ENCODE data around the gene TEX9.
"Not testable (repeated sequence)": the region's sequence is repeated elsewhere in the genome, so short reads cannot be mapped to it uniquely, and the experiment has no call there.

Gene TEX9

GRCh38 chr15:56365075-56365711, at the start of gene TEX9:
Gene TEX9 (plus strand): TSS chr15:56365426. CDS start chr15:56365451, 25 bp downstream.
- peaks cover 3% of the 10 kb centered on the region for H3K4me1 ChIP-seq (ENCODE audit: control insufficient read depth, insufficient read depth, low read length, unreplicated experiment)
- H3K36me3 ChIP-seq (ENCODE audit: insufficient read depth, low read length): no peaks in the 10 kb centered on the region
- H2AFZ ChIP-seq (ENCODE audit: low read length, unreplicated experiment): peak within 1 kb of the TSS; percentile 97
- no peaks in the 10 kb centered on the region for H3K79me2 ChIP-seq (ENCODE audit: control insufficient read depth, insufficient read depth, low read length, unreplicated experiment)
- peak within 1 kb of the TSS; percentile 84 for H3K4me3 ChIP-seq (ENCODE audit: low read depth, low read length)
- no peak within 1 kb of the TSS for H3K27ac ChIP-seq (ENCODE audit: low read depth, low read length)
- no peaks in the 10 kb centered on the region for H3K27me3 ChIP-seq (ENCODE audit: insufficient read depth, low read length)

GRCh38 chr15:56316561-56316960, 48.7 kb upstream of the TEX9 start:
- not testable (repeated sequence) for H3K27ac ChIP-seq (ENCODE audit: low read depth, low read length); H3K79me2 ChIP-seq (ENCODE audit: control insufficient read depth, insufficient read depth, low read length, unreplicated experiment); H3K36me3 ChIP-seq (ENCODE audit: insufficient read depth, low read length); H3K4me3 ChIP-seq (ENCODE audit: low read depth, low read length); H2AFZ ChIP-seq (ENCODE audit: low read length, unreplicated experiment); H3K4me1 ChIP-seq (ENCODE audit: control insufficient read depth, insufficient read depth, low read length, unreplicated experiment); H3K27me3 ChIP-seq (ENCODE audit: insufficient read depth, low read length)

GRCh38 chr15:56320316-56320715, 44.9 kb upstream of the TEX9 start:
- no peaks in the 10 kb centered on the region for H3K36me3 ChIP-seq (ENCODE audit: insufficient read depth, low read length)
- no peak overlapping the region for H3K4me3 ChIP-seq (ENCODE audit: low read depth, low read length)
- H3K79me2 ChIP-seq (ENCODE audit: control insufficient read depth, insufficient read depth, low read length, unreplicated experiment): no peaks in the 10 kb centered on the region
- no peaks in the 10 kb centered on the region for H3K27me3 ChIP-seq (ENCODE audit: insufficient read depth, low read length)
- H2AFZ ChIP-seq (ENCODE audit: low read length, unreplicated experiment): no peak overlapping the region
- H3K27ac ChIP-seq (ENCODE audit: low read depth, low read length): no peak overlapping the region
- H3K4me1 ChIP-seq (ENCODE audit: control insufficient read depth, insufficient read depth, low read length, unreplicated experiment): peaks cover 10% of the 10 kb centered on the region

GRCh38 chr15:56320861-56321260, 44.4 kb upstream of the TEX9 start:
- Histone ChIP-seq H3K27ac (ENCODE audit: low read depth, low read length) (no peak overlapping the region), H3K27me3 (ENCODE audit: insufficient read depth, low read length) (no peaks in the 10 kb centered on the region), H3K4me1 (ENCODE audit: control insufficient read depth, insufficient read depth, low read length, unreplicated experiment) (peaks cover 16% of the 10 kb centered on the region), H2AFZ (ENCODE audit: low read length, unreplicated experiment) (no peak overlapping the region), H3K4me3 (ENCODE audit: low read depth, low read length) (no peak overlapping the region), H3K79me2 (ENCODE audit: control insufficient read depth, insufficient read depth, low read length, unreplicated experiment) (no peaks in the 10 kb centered on the region), H3K36me3 (ENCODE audit: insufficient read depth, low read length) (no peaks in the 10 kb centered on the region)

GRCh38 chr15:56322444-56322843, 42.8 kb upstream of the TEX9 start:
- Histone ChIP-seq H3K36me3 (ENCODE audit: insufficient read depth, low read length) (no peaks in the 10 kb centered on the region), H3K4me3 (ENCODE audit: low read depth, low read length) (no peak overlapping the region), H3K79me2 (ENCODE audit: control insufficient read depth, insufficient read depth, low read length, unreplicated experiment) (no peaks in the 10 kb centered on the region), H3K27me3 (ENCODE audit: insufficient read depth, low read length) (no peaks in the 10 kb centered on the region), H2AFZ (ENCODE audit: low read length, unreplicated experiment) (no peak overlapping the region), H3K27ac (ENCODE audit: low read depth, low read length) (no peak overlapping the region), H3K4me1 (ENCODE audit: control insufficient read depth, insufficient read depth, low read length, unreplicated experiment) (peaks cover 18% of the 10 kb centered on the region)

- no peaks in the 10 kb centered on the region for H3K36me3 ChIP-seq (ENCODE audit: insufficient read depth, low read length)
- H3K27me3 ChIP-seq (ENCODE audit: insufficient read depth, low read length): no peaks in the 10 kb centered on the region
- no peak overlapping the region for H3K4me3 ChIP-seq (ENCODE audit: low read depth, low read length)
- no peak overlapping the region for H3K27ac ChIP-seq (ENCODE audit: low read depth, low read length)
- peaks cover 18% of the 10 kb centered on the region for H3K4me1 ChIP-seq (ENCODE audit: control insufficient read depth, insufficient read depth, low read length, unreplicated experiment)
- H3K79me2 ChIP-seq (ENCODE audit: control insufficient read depth, insufficient read depth, low read length, unreplicated experiment): no peaks in the 10 kb centered on the region
- peak overlapping the region; percentile 53 for H2AFZ ChIP-seq (ENCODE audit: low read length, unreplicated experiment)
These were observed 41.8 kb upstream of the TEX9 start for GRCh38 chr15:56323435-56323834.

GRCh38 chr15:56325186-56325585, 40.0 kb upstream of the TEX9 start:
- H2AFZ ChIP-seq (ENCODE audit: low read length, unreplicated experiment): peak overlapping the region; percentile 26
- H3K79me2 ChIP-seq (ENCODE audit: control insufficient read depth, insufficient read depth, low read length, unreplicated experiment): no peaks in the 10 kb centered on the region
- H3K36me3 ChIP-seq (ENCODE audit: insufficient read depth, low read length): no peaks in the 10 kb centered on the region
- no peaks in the 10 kb centered on the region for H3K27me3 ChIP-seq (ENCODE audit: insufficient read depth, low read length)
- H3K27ac ChIP-seq (ENCODE audit: low read depth, low read length): peak overlapping the region; percentile 34; the same call in 1 of the 2 replicates
- no peak overlapping the region; the same call in 1 of the 2 replicates for H3K4me3 ChIP-seq (ENCODE audit: low read depth, low read length)
- H3K4me1 ChIP-seq (ENCODE audit: control insufficient read depth, insufficient read depth, low read length, unreplicated experiment): peaks cover 18% of the 10 kb centered on the region

GRCh38 chr15:56327721-56328502, 37.3 kb upstream of the TEX9 start:
- Histone ChIP-seq H3K36me3 (ENCODE audit: insufficient read depth, low read length) (no peaks in the 10 kb centered on the region), H3K79me2 (ENCODE audit: control insufficient read depth, insufficient read depth, low read length, unreplicated experiment) (no peaks in the 10 kb centered on the region), H2AFZ (ENCODE audit: low read length, unreplicated experiment) (no peak overlapping the region), H3K27ac (ENCODE audit: low read depth, low read length) (no peak overlapping the region), H3K4me3 (ENCODE audit: low read depth, low read length) (no peak overlapping the region), H3K4me1 (ENCODE audit: control insufficient read depth, insufficient read depth, low read length, unreplicated experiment) (peaks cover 18% of the 10 kb centered on the region), H3K27me3 (ENCODE audit: insufficient read depth, low read length) (no peaks in the 10 kb centered on the region)

- no peaks in the 10 kb centered on the region for H3K79me2 ChIP-seq (ENCODE audit: control insufficient read depth, insufficient read depth, low read length, unreplicated experiment)
- H2AFZ ChIP-seq (ENCODE audit: low read length, unreplicated experiment): no peak overlapping the region
- H3K4me3 ChIP-seq (ENCODE audit: low read depth, low read length): no peak overlapping the region
- H3K36me3 ChIP-seq (ENCODE audit: insufficient read depth, low read length): no peaks in the 10 kb centered on the region
- H3K4me1 ChIP-seq (ENCODE audit: control insufficient read depth, insufficient read depth, low read length, unreplicated experiment): no peaks in the 10 kb centered on the region
- no peaks in the 10 kb centered on the region for H3K27me3 ChIP-seq (ENCODE audit: insufficient read depth, low read length)
- H3K27ac ChIP-seq (ENCODE audit: low read depth, low read length): no peak overlapping the region
These were observed 28.0 kb upstream of the TEX9 start for GRCh38 chr15:56337084-56337725.

GRCh38 chr15:56339594-56339993, 25.6 kb upstream of the TEX9 start:
- Histone ChIP-seq H3K4me1 (ENCODE audit: control insufficient read depth, insufficient read depth, low read length, unreplicated experiment) (no peaks in the 10 kb centered on the region), H2AFZ (ENCODE audit: low read length, unreplicated experiment) (no peak overlapping the region), H3K4me3 (ENCODE audit: low read depth, low read length) (no peak overlapping the region), H3K36me3 (ENCODE audit: insufficient read depth, low read length) (no peaks in the 10 kb centered on the region), H3K27me3 (ENCODE audit: insufficient read depth, low read length) (no peaks in the 10 kb centered on the region), H3K79me2 (ENCODE audit: control insufficient read depth, insufficient read depth, low read length, unreplicated experiment) (no peaks in the 10 kb centered on the region), H3K27ac (ENCODE audit: low read depth, low read length) (no peak overlapping the region)
